ENCODE results near the gene PSMA7. TPM values are rescaled to one million over a fixed set of nuclear protein-coding genes. Genes with fewer than 3 reads are reported as not detected.

PSMA7 gene
- total RNA-seq, 1 experiment from 2014 or later: 332 TPM

GRCh38 chr20:62105592-62105991, 37.6 kb downstream of the PSMA7 start:
- Histone ChIP-seq H2BK15ac (ENCODE audit: low read depth, low read length) (no peak overlapping the region), H3K14ac (ENCODE audit: insufficient read depth, low read length) (no peak overlapping the region), H3K4me1 (ENCODE audit: insufficient read depth, low read length) (no peaks in the 10 kb centered on the region; the same call in 1 of the 2 replicates), H3K56ac (ENCODE audit: insufficient read length, low read depth, low read length) (no peak overlapping the region), H4K20me1 (ENCODE audit: control insufficient read depth, insufficient read depth, insufficient read length) (no peaks in the 10 kb centered on the region), H3K18ac (ENCODE audit: insufficient read length, low read depth, low read length) (no peak overlapping the region), H2BK20ac (ENCODE audit: low read depth, low read length, poor library complexity, severe bottlenecking) (no peak overlapping the region), H3K79me2 (ENCODE audit: insufficient read depth, low read length) (no peaks in the 10 kb centered on the region), H3K9me3 (ENCODE audit: control insufficient read depth, low read depth, low read length) (no peaks in the 10 kb centered on the region), H3K23me2 (ENCODE audit: insufficient read length, low read depth, low read length, poor library complexity, severe bottlenecking) (no peaks in the 10 kb centered on the region), H3T11ph (ENCODE audit: low read length) (no peak overlapping the region), H3K79me1 (ENCODE audit: insufficient read depth, low read depth, low read length, poor library complexity, severe bottlenecking) (no peaks in the 10 kb centered on the region), H2BK120ac (ENCODE audit: low read depth, low read length, poor library complexity, severe bottlenecking) (no peak overlapping the region), H2AFZ (ENCODE audit: low read length) (no peak overlapping the region), H2BK5ac (ENCODE audit: insufficient read length, low read length) (no peak overlapping the region), H3K4me2 (ENCODE audit: insufficient read depth, insufficient read length, low read length) (no peak overlapping the region), H3K9ac (ENCODE audit: extremely low read depth, insufficient read length, low read length) (no peak overlapping the region), H2AK5ac (ENCODE audit: insufficient read length, low read length) (no peak overlapping the region), H3K27me3 (ENCODE audit: insufficient read depth, low read length) (no peaks in the 10 kb centered on the region), H4K8ac (replicated peaks; ENCODE audit: insufficient read length, low read depth, low read length) (no peak overlapping the region), H3K23ac (ENCODE audit: insufficient read length, low read depth, low read length) (no peak overlapping the region), H3K27ac (ENCODE audit: insufficient read length, low read depth, low read length) (no peak overlapping the region), H2BK12ac (ENCODE audit: insufficient read length, low read depth, low read length) (no peak overlapping the region), H3K4ac (ENCODE audit: low read depth, low read length) (no peak overlapping the region), H4K5ac (ENCODE audit: insufficient read length, low read depth, low read length) (no peak overlapping the region), H4K91ac (ENCODE audit: insufficient read length, low read depth, low read length) (no peak overlapping the region)
- no peak overlapping the region for H3K4me3 Mint-ChIP-seq
- no peak for DNase-seq
- H3K9me3 Mint-ChIP-seq: peaks cover 36 to 38% of the 10 kb centered on the region in 2 experiments
- peaks cover 26% of the 10 kb centered on the region for H3K27me3 Mint-ChIP-seq (ENCODE audit: low read depth)
- TF ChIP-seq CTCF (conservative IDR thresholded peaks at IDR 0.05): no peak
- H3K27ac Mint-ChIP-seq: no peak overlapping the region
- peaks cover 8 to 15% of the 10 kb centered on the region in 2 experiments for H3K4me1 Mint-ChIP-seq
- H3K36me3 Mint-ChIP-seq (ENCODE audit: insufficient read depth in 1 of 3, low read depth in 3 of 3): peaks cover 9 to 11% (median 11%) of the 10 kb centered on the region in 3 experiments; a peak in 5 of 7 replicates
- 100% methylated on average over 2 of the region's 5 CpGs for WGBS (ENCODE audit: extremely low coverage, insufficient read length, low lambda C conversion rate)
